Upper lobe of left lung (tissue), 4 donors: ENCODE results near the gene MRPS27.

ENCODE experiments used
- POLR2A ChIP-seq, 4 donors: fragments of 450-650 bp; IDR thresholded peaks; one replicate each; pipeline ENCODE4 v1.5.1; 2016 to 2017; ENCODE audit warnings: antibody characterized with exemption in 4 of 4, mild to moderate bottlenecking in 2 of 4
- POLR2AphosphoS5 ChIP-seq, 2 donors: sonication (generic); formaldehyde crosslinking; IDR thresholded peaks; one replicate each; pipeline ENCODE4 v1.5.1; 2017; ENCODE audit warnings: antibody characterized with exemption in 2 of 2
- TF ChIP-seq, protein P1 (sequence below), 6 experiments: fragments of 450-650 bp in 4 of 6; fragments of 200-600 bp in 2 of 6; sonication (generic) in 2 of 6; IDR thresholded peaks; one replicate each; pipeline ENCODE4 v1.5.1; 2016 to 2019; ENCODE audit warnings: antibody characterized with exemption in 6 of 6

- TF ChIP-seq, protein P1, sequence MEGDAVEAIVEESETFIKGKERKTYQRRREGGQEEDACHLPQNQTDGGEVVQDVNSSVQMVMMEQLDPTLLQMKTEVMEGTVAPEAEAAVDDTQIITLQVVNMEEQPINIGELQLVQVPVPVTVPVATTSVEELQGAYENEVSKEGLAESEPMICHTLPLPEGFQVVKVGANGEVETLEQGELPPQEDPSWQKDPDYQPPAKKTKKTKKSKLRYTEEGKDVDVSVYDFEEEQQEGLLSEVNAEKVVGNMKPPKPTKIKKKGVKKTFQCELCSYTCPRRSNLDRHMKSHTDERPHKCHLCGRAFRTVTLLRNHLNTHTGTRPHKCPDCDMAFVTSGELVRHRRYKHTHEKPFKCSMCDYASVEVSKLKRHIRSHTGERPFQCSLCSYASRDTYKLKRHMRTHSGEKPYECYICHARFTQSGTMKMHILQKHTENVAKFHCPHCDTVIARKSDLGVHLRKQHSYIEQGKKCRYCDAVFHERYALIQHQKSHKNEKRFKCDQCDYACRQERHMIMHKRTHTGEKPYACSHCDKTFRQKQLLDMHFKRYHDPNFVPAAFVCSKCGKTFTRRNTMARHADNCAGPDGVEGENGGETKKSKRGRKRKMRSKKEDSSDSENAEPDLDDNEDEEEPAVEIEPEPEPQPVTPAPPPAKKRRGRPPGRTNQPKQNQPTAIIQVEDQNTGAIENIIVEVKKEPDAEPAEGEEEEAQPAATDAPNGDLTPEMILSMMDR (IDR thresholded peaks at IDR 0.05) = no peak
- TF ChIP-seq POLR2A (IDR thresholded peaks at IDR 0.05) = no peak
- TF ChIP-seq POLR2AphosphoS5 (IDR thresholded peaks at IDR 0.05) = no peak
These were observed 67.4 kb downstream of the MRPS27 start for GRCh38 chr5:72252574-72253155.
